ENCODE results near the gene DEFB121. TPM values are rescaled to one million over a fixed set of nuclear protein-coding genes. Genes with fewer than 3 reads are reported as not detected.

DEFB121 gene
- total and polyA plus RNA-seq, 2 experiments from 2014 or later, result not detected

DNA sequence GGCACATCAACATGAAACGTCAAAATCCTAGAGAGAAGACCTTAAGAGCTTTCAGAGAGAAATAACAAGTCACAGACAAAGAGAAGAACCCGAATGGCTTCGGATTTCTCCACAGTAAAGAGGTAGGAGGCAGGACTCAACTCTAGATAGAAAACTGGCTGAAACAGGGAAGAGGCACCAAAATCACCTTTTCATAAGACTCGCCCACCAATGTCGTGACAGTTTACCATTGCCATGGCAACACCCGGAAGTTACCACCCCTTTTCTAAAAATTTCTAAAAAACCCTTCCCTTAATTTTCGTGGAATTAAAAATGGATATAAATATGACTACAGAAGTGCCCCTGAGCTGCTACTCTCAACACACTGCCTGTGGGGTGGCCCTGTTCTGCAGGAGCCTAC lies 12.3 kb upstream of the DEFB121 start (continued):
- TF ChIP-seq ZNF462 (CRISPR knock-in tag; IDR thresholded peaks at IDR 0.05) (no peak), ZNF331 (CRISPR knock-in tag; IDR thresholded peaks at IDR 0.05; ENCODE audit: low read depth) (no peak), CREB1 (CRISPR knock-in tag; IDR thresholded peaks at IDR 0.05; ENCODE audit: low read depth) (no peak)

- H3K4me1 Mint-ChIP-seq, result no peaks in the 10 kb centered on the region
- Histone ChIP-seq H3K27ac (ENCODE audit: low read depth) (no peak overlapping the region), H3K9me2 (ENCODE audit: insufficient read depth) (peaks cover 7% of the 10 kb centered on the region; the same call in 1 of the 2 replicates), H3K4me3 (no peak overlapping the region), H3K4me2 (no peak overlapping the region), H4K20me1 (replicated peaks; ENCODE audit: insufficient read depth) (no peaks in the 10 kb centered on the region), H3K36me3 (ENCODE audit: insufficient read depth) (peaks cover 3% of the 10 kb centered on the region; the same call in 1 of the 2 replicates), H3F3A (replicated peaks; ENCODE audit: low read depth) (no peaks in the 10 kb centered on the region), H3K79me2 (replicated peaks; ENCODE audit: insufficient read depth) (no peaks in the 10 kb centered on the region), H3K27me3 (ENCODE audit: insufficient read depth) (no peaks in the 10 kb centered on the region), H3K4me1 (ENCODE audit: insufficient read depth) (no peaks in the 10 kb centered on the region), H2AFZ (no peak overlapping the region)
- H3K36me3 Mint-ChIP-seq (ENCODE audit: low read depth), result peaks cover 25% of the 10 kb centered on the region
- no peak for DNase-seq (ENCODE audit: low spot score)
- H3K4me3 Mint-ChIP-seq, result no peak overlapping the region
- H3K27ac Mint-ChIP-seq, result no peak overlapping the region
- peaks cover 4% of the 10 kb centered on the region for H3K27me3 Mint-ChIP-seq (ENCODE audit: insufficient read depth, low read depth, poor library complexity)
- peaks cover 96% of the 10 kb centered on the region; the same call in 2 of the 3 replicates for H3K9me3 Mint-ChIP-seq
- ATAC-seq, result no peak
- TF ChIP-seq ZNF331 (CRISPR knock-in tag; IDR thresholded peaks at IDR 0.05; ENCODE audit: low read depth) (no peak), JUNB (IDR thresholded peaks at IDR 0.05; ENCODE audit: unreplicated experiment) (no peak), ZNF114 (CRISPR knock-in tag; IDR thresholded peaks at IDR 0.05) (no peak), EZH2phosphoT487 (IDR thresholded peaks at IDR 0.05; ENCODE audit: unreplicated experiment) (no peak), CREB1 (CRISPR knock-in tag; IDR thresholded peaks at IDR 0.05; ENCODE audit: low read depth) (no peak), POLR2AphosphoS5 (IDR thresholded peaks at IDR 0.05; ENCODE audit: low read depth) (no peak), REST (IDR thresholded peaks at IDR 0.05; ENCODE audit: unreplicated experiment) (no peak)
- TF ChIP-seq, protein P1, sequence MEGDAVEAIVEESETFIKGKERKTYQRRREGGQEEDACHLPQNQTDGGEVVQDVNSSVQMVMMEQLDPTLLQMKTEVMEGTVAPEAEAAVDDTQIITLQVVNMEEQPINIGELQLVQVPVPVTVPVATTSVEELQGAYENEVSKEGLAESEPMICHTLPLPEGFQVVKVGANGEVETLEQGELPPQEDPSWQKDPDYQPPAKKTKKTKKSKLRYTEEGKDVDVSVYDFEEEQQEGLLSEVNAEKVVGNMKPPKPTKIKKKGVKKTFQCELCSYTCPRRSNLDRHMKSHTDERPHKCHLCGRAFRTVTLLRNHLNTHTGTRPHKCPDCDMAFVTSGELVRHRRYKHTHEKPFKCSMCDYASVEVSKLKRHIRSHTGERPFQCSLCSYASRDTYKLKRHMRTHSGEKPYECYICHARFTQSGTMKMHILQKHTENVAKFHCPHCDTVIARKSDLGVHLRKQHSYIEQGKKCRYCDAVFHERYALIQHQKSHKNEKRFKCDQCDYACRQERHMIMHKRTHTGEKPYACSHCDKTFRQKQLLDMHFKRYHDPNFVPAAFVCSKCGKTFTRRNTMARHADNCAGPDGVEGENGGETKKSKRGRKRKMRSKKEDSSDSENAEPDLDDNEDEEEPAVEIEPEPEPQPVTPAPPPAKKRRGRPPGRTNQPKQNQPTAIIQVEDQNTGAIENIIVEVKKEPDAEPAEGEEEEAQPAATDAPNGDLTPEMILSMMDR (conservative IDR thresholded peaks at IDR 0.05; ENCODE audit: low read depth in 2 of 2), result no peak
Measured at GRCh38 chr20:31415653-31416052, 9.6 kb upstream of the DEFB121 start.
